Eye (tissue), 1 donor: Measurements from ENCODE around the gene SLC38A8.

Experiments
- DNase-seq: peaks from one replicate; pipeline ENCODE4 v3.0.0-alpha.2; 2015

SLC38A8 gene

GRCh38 chr16:84068041-84068440 is 25.4 kb upstream of the SLC38A8 start:
- no peak for DNase-seq

DNA sequence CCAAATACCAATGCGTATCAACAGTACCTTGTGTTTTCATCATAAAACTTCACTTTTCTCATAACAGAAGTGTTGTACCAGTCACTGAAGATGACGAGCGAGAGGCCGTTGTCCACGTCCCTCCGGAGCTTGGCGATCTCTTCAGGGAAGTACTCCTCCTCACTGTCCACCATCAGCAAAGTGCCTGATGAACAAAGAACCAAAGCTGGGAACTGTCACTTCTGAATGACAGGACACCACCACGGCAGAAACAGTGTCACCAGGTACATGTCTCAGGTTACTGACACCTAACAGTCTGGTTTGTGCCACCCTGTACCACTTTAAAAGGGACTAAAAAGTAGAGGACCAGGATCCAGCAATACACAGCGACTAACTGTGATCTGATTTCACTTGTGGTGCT is 25.0 kb upstream of the SLC38A8 start:
- DNase-seq, result no peak

DNA sequence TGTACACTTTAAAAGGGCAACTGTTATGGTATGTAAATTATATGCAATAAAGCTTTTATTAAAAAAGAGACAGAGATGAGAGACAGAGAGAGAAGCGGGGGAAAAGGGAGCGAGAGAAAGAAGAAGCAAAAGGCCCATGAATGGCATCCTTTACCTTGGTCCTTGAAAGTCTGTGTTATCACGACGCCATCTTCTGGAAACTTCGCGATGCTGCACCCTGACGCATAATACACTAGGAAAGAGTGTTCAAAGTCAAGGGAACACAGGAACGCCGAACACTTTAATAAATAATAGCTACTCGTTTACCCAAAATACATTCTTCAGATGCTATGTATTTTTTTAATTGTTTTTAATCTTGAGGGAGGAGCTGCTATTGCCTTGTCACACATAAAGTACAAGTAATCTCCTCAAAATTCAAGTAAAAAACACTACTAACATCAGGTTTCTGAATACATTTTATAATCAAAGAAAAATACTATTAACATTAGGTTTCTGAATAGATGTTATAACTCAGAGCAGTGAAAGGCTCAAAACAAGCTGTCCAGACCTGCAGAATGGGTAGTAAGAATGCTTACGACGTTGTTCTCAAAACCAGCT is 23.0 kb upstream of the SLC38A8 start:
- DNase-seq, result peak; percentile 88

DNA sequence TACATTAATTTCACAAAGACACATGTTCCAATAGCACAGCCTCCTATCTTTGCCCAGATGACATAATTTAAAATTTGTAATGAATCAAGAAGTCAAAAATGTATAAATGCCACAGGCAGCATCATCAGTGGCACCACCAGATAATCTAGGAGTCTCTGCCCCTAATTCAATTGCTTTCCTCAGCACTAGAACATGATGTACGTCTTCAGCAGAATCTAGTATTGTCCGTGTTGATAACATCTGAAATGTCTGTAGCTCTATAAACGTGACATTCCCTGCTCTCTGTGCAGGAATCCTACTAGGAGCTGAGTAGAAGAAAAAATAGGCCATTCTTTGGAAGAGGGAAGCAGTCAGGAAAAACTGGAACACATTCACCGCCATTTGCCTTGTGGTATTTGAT is 21.4 kb upstream of the SLC38A8 start:
- no peak for DNase-seq

DNA sequence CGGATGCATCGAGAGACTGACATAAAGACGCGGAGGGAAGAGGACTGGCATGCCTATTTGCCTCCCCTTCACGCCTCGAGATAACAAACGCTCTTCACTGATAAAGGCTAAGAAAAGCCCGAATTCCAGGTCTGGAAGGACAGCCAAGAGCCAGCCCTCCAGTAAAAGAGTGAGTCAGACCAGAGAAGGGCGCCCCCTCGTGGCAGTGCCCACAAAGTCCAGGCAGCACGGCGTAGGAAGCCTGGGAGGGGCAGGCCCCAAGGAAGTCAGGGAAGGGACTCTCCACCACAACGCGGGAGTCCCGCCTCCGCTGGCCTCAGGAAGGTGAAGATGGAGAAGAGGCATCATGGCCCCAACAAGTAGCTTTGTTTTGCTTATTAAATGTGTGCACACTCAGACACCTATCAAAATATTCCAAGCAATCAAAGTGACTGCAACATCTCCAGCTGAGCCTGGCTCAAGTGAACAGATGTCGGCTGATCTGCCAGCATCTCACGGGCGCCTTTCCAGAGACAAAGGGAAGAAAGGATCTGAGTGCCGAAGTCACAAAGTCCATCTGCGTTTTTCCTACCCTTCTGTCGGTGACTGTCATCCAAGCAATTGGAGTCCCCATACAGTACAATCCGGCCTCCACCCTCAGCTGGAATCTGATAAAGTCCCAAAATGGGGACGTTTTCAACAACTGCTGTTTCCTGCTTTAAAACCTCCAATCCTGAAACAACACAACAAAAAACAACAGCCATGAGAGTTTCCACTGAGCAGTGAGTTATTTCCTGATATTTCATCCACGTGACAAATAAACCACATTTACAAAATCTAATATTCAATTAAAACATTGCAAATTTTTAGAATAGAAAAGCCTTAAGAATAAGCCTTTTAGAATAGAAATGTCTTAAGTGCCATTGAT is 20.4 kb upstream of the SLC38A8 start:
- peak; percentile 95 for DNase-seq

DNA sequence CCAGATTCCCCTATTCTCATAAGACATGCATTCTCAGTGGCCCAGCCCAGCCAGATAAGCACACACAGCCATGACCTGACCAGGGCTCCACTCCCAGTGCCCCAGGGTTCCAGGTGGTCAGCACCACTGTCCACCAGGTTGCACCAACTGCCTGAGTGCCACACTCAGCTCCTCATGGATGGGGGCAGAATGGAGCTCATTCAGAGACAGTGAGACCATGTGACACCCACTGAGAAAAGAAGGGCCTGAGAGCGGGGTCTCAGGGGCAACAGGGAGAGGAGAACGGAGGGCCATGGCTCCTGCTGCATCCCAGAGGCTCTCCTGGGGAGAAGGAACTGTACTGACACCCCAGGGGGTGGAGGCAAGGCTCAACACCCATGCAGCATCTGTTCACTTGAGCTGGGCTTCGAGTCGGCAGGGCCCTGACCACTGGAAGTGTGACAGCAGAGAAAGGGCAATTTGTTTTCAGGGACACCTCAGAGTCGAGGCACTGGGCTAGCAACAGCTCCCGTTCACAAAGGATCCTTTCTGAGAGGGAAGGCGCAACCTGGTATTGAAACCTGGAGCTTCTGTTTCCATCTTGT is 18.7 kb upstream of the SLC38A8 start:
- DNase-seq, result peak; percentile 55

GRCh38 chr16:84059946-84060901 is 17.6 kb upstream of the SLC38A8 start:
- no peak for DNase-seq

- DNase-seq, result no peak
These were observed 16.5 kb upstream of the SLC38A8 start for GRCh38 chr16:84059111-84059510.

GRCh38 chr16:84058664-84059063 is 16.1 kb upstream of the SLC38A8 start:
- no peak for DNase-seq

- no peak for DNase-seq
These were observed 15.6 kb upstream of the SLC38A8 start for GRCh38 chr16:84058211-84058610.

GRCh38 chr16:84056933-84057332 is 14.3 kb upstream of the SLC38A8 start:
- DNase-seq, result no peak

DNA sequence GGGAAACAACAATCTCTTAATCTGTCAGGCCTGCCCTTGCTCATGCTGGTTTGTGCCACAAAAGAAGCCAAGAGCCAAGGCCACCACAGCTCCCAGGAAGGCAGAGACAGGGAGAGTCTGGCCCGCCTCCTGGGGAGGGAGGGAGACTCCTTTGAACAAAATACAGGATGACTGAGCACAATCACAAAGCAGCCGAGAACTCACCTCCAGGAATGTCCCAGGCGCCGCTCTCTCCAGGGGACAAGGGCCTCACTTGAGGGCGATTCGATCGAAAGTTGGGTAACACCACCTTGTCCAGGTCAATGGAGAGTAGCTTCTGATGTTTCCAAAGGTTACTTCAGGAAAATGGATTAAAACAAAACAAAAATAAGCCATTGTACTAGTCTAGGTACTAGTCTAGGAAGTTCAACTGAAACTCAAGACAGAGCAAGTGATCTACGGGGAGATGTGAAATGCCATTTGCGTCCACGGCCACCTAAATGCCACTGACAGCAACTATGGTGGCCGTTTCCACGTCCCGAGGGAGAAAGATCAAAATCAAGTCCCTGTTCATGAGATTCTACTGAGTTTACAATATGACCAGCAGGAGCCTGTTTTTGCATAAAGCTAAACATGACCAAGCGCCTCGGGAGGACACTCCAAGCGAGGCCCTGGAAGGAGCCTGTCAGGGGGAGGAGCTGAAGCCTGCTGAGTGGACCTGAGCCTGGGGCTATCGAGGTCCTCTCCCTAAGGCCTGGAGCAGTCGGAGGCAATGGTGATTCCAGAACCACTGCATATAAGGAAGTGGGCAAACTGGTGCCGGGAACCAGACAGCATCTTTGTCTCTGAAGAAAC is 13.4 kb upstream of the SLC38A8 start:
- no peak for DNase-seq

DNA sequence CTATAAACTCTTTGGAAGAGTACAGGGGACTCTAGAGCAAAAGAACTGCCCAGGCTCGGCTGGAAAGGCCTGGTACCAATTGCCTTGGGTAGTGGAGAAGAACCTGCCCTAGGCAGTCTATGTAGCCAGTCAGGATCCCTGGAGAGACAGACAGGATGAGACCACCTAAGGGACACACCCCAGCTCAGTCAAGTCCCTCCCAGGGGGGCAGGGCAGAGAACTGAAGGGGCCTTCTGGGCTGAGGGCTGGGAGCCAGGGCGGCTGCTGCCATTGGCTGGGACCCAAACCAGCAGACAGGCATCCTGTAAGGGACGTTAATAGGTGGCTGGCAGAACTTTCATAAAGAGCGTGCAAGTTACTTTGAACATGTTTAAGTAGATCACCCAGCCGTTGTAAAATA is 12.8 kb upstream of the SLC38A8 start:
- no peak for DNase-seq

GRCh38 chr16:84054916-84055315 is 12.3 kb upstream of the SLC38A8 start:
- DNase-seq, result no peak

DNA sequence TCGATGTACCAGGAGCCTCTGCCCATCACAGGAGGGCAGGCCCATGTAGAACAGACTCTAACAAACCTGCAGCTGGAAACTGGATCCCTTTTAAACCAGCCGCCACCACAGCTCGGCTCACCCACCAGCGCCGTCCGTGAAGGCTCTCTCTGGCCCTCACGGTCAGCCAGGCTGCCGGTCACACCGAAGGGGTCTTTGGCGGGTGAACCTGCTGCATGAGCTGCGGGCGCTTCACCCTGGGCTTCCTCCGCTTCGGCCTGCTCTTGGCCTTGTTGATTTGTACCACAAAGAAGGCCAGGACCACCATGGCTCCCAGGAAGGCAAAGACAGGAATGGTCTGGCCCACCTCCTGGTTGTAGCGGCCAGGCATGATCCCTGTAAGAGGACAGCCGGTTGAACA is 11.7 kb upstream of the SLC38A8 start:
- DNase-seq, result no peak

DNA sequence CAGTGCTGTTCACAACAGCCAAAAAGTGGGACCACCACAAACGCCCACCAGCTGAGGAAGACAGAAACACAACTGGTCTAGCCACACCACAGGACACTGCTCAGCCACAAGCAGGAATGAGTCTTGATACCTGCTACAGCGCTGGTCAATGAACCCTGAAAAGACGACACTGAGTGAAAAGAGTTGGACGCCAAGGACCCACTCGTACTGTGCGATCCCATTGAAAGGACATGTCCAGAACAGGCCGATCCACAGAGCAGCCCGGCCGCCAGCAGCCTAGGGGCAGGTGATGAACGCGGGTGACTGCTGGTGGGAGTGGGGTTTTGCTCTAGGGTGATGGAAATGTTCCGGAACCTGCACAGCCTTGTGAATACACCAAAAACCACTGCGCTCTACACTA is 10.6 kb upstream of the SLC38A8 start:
- DNase-seq, result no peak

DNA sequence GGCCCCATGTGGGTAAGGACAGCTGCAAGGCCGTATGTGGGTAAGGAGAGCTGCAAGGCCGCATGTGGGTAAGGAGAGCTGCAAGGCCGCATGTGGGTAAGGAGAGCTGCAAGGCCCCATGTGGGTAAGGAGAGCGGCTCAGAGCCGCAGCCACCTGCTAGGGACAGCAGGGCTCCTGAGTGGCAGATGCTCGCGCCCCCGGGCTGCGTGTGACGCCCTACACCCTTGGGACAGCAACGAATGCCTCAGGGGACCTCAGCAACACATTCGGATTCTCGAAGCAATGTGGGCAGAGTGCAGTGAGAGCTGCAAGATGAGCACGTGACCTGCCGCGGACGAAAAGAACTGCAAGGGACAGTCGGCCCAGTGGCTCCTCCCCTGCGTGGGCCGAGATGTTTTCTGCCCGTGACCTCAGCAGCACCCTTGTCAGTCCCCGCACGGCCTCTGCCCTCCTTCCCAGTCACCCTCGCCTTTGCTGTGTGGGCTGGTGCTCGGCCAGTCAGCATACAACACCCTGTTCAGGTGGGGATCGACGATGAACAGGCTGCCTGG is 9.6 kb upstream of the SLC38A8 start:
- no peak for DNase-seq

- DNase-seq, result no peak
These were observed 7.7 kb upstream of the SLC38A8 start for GRCh38 chr16:84050316-84050715.

DNA sequence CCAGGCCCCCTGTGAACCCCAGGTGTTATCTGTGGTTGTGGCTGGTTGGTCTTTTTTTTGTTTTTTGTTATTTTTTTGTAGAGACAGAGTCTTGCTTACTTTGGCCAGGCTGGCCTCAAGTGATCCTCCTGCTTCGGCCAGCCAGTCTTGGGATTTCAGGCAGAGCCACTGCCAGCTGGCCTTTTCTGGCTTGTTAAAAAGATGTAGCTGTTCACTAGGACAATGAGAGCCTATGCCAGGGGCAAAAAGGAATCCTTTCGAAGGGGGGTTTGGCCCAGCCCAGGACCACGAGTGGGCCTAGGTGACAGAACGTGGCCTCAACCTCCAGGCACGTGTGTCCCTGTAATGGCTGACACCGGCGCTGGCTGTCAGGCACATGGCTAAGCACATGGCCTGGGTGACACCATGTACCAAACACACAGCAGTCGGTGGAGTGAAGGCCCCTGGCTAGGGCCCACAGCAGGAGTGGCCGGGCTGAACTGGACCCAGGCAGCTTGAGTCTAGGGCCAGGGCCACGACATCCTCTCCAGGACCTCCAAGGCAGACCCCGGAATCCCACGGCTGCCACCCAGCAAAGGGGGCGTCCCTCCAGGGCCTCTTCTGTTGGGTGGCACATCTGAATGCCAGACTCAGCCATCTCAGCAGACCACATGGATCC is 6.9 kb upstream of the SLC38A8 start:
- no peak for DNase-seq

DNA sequence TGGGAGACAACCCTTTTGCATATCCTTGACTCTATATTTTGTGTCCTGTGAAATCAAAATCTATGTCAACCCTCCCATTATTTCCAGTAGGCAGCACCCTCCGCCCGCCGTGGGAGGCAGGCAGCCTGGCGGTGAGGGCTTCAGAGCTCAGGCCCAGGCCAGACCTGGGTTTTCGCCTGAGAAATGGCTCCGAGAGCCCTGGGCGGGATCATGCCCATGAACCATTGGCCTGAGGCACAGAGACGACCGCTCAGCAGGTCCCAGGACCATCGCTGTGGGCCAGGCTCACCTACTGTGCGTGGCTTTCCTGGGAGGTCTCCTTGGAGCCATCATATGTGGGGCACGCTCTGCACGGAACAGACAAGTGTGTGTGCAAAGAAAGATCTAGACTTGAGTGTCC is 6.3 kb upstream of the SLC38A8 start:
- no peak for DNase-seq

DNA sequence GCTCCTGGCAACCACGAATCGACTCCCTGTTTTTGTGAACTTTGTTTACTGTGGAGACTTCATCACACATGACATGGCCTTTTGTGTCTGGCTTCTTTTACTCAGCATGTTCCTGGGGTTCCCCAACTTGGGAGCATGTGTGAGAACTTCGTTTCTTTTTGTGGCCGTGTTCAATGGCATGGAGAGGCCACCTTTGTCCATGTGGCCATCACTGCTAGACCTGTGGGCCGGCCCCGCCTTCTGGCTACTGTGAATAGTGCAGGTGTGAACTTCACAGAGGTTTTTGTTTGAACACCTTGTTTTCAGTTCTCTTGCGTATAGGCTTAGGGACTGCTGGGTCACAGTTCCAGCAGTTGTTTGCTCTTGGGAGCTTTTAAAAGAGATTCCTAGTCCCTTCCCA is 5.7 kb upstream of the SLC38A8 start:
- no peak for DNase-seq
